PC-9 (cell line): ENCODE measurements around the gene MELTF.

Experiments used
- EZH2 ChIP-seq: fragments of 200-600 bp; sonication (generic); IDR thresholded peaks from 2 replicates; pipeline ENCODE4 v1.8.0; 2017; ENCODE audit warnings: antibody characterized with exemption, low read depth
- TF ChIP-seq, protein P1 (sequence below): fragments of 200-600 bp; sonication (generic); conservative IDR thresholded peaks from 2 replicates; pipeline ENCODE4 v1.6.1; 2017; ENCODE audit warnings: mixed run types, antibody characterized with exemption, mild to moderate bottlenecking, moderate library complexity

DNA sequence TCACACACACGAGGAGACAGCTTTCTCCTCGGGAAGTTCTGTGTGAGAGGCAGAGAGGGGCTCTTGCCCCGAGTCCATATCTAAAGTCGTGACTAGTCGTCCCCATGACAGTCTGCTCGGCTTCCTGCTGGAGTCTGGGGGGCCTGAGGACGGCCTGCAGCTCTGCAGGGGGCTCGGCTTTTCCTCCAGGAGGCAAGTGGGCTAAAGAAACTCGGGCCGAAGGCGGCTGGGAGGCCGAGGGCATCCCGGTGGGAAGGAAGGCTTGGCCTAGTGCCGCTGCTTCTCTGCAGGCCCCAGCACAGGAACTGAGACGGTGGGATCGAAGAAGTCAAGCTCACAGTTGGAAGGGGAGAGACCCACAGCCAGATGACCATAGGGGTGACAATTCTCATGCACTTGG lies 35.6 kb downstream of the MELTF start:
- TF ChIP-seq, protein P1, sequence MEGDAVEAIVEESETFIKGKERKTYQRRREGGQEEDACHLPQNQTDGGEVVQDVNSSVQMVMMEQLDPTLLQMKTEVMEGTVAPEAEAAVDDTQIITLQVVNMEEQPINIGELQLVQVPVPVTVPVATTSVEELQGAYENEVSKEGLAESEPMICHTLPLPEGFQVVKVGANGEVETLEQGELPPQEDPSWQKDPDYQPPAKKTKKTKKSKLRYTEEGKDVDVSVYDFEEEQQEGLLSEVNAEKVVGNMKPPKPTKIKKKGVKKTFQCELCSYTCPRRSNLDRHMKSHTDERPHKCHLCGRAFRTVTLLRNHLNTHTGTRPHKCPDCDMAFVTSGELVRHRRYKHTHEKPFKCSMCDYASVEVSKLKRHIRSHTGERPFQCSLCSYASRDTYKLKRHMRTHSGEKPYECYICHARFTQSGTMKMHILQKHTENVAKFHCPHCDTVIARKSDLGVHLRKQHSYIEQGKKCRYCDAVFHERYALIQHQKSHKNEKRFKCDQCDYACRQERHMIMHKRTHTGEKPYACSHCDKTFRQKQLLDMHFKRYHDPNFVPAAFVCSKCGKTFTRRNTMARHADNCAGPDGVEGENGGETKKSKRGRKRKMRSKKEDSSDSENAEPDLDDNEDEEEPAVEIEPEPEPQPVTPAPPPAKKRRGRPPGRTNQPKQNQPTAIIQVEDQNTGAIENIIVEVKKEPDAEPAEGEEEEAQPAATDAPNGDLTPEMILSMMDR: no peak
- TF ChIP-seq EZH2: no peak
